GM12873 (cell line): Measurements from ENCODE around the gene COL5A2.

Experiments used
- TF ChIP-seq, protein P1 (sequence below): IDR thresholded peaks from 2 replicates; pipeline ENCODE4 v1.5.1; 2012; ENCODE audit warnings: low read depth, mild to moderate bottlenecking, moderate library complexity, low read length, control low read depth; ENCODE audit not compliant: insufficient read depth; ENCODE audit errors: missing control alignments

The COL5A2 gene

GRCh38 chr2:189091253-189091652 is 88.3 kb downstream of the COL5A2 start:
- TF ChIP-seq, protein P1, sequence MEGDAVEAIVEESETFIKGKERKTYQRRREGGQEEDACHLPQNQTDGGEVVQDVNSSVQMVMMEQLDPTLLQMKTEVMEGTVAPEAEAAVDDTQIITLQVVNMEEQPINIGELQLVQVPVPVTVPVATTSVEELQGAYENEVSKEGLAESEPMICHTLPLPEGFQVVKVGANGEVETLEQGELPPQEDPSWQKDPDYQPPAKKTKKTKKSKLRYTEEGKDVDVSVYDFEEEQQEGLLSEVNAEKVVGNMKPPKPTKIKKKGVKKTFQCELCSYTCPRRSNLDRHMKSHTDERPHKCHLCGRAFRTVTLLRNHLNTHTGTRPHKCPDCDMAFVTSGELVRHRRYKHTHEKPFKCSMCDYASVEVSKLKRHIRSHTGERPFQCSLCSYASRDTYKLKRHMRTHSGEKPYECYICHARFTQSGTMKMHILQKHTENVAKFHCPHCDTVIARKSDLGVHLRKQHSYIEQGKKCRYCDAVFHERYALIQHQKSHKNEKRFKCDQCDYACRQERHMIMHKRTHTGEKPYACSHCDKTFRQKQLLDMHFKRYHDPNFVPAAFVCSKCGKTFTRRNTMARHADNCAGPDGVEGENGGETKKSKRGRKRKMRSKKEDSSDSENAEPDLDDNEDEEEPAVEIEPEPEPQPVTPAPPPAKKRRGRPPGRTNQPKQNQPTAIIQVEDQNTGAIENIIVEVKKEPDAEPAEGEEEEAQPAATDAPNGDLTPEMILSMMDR, result no peak

- TF ChIP-seq, protein P1, result no peak
Observed at GRCh38 chr2:189088591-189089205, 90.9 kb downstream of the COL5A2 start.

DNA sequence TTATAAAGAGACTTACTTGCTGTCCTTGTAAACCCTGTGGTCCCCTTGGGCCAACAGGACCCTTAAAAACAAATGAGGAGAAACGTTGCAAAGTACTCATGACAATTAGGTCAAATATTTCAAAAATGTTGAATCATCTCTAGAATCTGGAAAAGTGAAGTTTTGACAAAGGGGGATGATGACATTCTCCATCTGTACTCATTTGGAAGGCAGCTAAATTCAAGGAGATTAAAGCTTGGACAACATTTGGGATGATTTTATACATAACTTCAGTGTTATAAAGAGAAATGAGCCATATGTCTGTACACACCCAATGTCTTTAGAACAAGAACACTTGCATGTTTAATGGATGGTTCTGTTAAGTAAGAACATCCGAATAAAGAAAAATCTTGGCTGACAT is 92.9 kb downstream of the COL5A2 start:
- TF ChIP-seq, protein P1, result no peak

GRCh38 chr2:189086250-189086649 is 93.3 kb downstream of the COL5A2 start:
- TF ChIP-seq, protein P1, result no peak

GRCh38 chr2:189083606-189084005 is 96.0 kb downstream of the COL5A2 start:
- TF ChIP-seq, protein P1, result no peak

DNA sequence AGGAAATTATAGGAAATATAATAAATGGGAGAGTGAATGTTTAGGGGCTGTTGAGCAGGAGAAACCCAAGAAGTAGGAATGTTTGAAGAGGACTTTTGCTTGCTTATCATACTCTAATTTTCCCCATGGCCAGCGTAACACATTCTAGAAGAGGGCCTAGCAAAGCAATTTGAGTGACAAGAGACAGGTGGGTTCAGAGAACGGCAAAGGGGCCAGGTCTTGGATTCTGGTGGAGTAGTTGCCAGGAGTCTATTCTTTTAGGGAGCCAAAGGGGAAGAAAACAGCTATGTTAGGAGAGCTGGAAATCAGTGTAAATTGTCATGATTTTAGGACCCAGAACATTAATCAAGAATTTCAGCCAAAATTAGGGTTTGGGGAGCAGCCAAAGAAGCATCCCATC is 96.5 kb downstream of the COL5A2 start:
- TF ChIP-seq, protein P1, result no peak

GRCh38 chr2:189082376-189082975 is 97.1 kb downstream of the COL5A2 start:
- TF ChIP-seq, protein P1, result no peak
